BE2C (cell line): ENCODE data around the gene ADAMTS16.

ENCODE experiments used
- DNase-seq: peaks from one replicate; pipeline ENCODE4 v3.0.0-alpha.2; 2020
- H3K27me3 ChIP-seq: fragments of 250-450 bp; sonication (Bioruptor Pico); 2 replicates; pipeline ENCODE4 v1.5.1; 2020; ENCODE audit warnings: mild to moderate bottlenecking
- H3K36me3 ChIP-seq: fragments of 250-450 bp; sonication (Bioruptor Pico); 2 replicates; pipeline ENCODE4 v1.5.1; 2020; ENCODE audit warnings: mild to moderate bottlenecking
- H3K4me1 ChIP-seq: fragments of 250-450 bp; sonication (Bioruptor Pico); 2 replicates; pipeline ENCODE4 v1.5.1; 2020
- H3K4me3 ChIP-seq: 2 replicates; pipeline ENCODE4 v1.5.1; 2011; ENCODE audit warnings: low read depth, low read length
- H3K9me3 ChIP-seq: fragments of 250-450 bp; sonication (Bioruptor Pico); 2 replicates; pipeline ENCODE4 v1.5.1; 2020
- TF ChIP-seq, protein P1 (sequence below): IDR thresholded peaks from 2 replicates; pipeline ENCODE4 v1.5.1; 2012; ENCODE audit warnings: mild to moderate bottlenecking, low read depth, low read length

Gene ADAMTS16

DNA sequence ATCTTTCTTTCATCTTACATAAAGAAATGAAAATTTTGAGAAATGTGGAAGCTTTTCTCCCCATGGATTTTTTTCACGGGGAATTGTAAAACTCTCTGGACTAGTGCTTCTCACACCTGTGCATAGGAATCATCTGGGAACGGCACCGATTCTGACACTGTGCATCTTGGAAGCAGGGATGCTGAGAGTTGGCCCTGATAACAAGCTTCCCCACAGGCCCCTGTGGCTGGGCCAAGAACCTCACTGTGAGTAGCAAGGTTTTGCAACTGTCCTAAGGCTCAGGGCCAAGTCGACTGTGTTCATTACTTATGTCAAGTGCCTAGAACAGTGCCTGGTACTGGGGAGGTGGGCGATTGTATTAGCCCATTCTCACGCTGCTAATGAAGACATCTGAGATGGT is 174.5 kb downstream of the ADAMTS16 start:
- no peaks in the 10 kb centered on the region for H3K27me3 ChIP-seq
- H3K4me3 ChIP-seq, result no peak overlapping the region
- no peak for DNase-seq
- TF ChIP-seq, protein P1, sequence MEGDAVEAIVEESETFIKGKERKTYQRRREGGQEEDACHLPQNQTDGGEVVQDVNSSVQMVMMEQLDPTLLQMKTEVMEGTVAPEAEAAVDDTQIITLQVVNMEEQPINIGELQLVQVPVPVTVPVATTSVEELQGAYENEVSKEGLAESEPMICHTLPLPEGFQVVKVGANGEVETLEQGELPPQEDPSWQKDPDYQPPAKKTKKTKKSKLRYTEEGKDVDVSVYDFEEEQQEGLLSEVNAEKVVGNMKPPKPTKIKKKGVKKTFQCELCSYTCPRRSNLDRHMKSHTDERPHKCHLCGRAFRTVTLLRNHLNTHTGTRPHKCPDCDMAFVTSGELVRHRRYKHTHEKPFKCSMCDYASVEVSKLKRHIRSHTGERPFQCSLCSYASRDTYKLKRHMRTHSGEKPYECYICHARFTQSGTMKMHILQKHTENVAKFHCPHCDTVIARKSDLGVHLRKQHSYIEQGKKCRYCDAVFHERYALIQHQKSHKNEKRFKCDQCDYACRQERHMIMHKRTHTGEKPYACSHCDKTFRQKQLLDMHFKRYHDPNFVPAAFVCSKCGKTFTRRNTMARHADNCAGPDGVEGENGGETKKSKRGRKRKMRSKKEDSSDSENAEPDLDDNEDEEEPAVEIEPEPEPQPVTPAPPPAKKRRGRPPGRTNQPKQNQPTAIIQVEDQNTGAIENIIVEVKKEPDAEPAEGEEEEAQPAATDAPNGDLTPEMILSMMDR, result no peak
- no peaks in the 10 kb centered on the region for H3K36me3 ChIP-seq
- H3K4me1 ChIP-seq, result peaks cover 18% of the 10 kb centered on the region
- H3K9me3 ChIP-seq, result no peaks in the 10 kb centered on the region

DNA sequence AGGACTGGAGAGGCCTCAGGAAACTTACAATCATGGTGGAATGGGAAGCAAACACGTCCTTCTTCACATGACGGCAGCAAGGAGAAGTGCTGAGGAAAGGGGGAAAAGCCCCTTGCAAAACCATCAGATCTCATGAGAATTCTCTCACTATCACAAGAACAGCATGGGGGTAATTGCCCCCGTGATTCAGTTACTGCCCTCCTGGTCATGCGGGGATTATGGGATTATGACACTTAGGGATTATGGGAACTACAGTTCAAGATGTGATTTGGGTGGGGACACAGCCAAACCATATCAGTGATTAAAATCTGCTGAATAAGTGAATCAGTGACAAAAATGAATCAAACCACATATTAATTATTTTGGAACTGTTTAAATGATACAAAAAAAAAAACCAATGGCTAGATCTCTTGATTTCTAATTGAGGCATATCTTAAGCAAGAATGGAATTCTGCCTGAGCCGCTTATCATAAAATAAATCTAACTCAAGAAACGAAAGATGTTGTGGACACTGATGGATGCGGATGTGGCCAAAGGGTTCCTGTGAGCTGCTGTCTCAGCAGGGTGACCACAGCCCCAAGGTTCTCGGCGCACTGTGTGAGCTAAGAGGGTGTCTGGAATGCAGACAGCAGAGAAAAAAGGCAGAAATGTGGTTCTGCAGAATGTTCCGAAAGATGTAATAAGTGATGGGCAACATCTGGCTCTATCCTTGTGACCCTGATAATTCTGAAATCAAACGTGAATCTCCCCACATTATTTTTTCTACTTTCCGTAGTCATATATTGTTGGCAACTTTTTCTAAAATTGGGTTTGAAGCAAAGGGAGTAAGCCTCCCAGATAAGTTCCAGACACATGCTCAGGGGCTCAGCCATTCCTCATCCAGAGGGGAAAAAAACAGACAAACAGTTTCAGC is 175.2 kb downstream of the ADAMTS16 start:
- H3K4me1 ChIP-seq, result peaks cover 22% of the 10 kb centered on the region
- H3K9me3 ChIP-seq, result no peaks in the 10 kb centered on the region
- no peaks in the 10 kb centered on the region for H3K27me3 ChIP-seq
- no peaks in the 10 kb centered on the region for H3K36me3 ChIP-seq
- no peak for DNase-seq
- TF ChIP-seq, protein P1, result no peak
- no peak overlapping the region for H3K4me3 ChIP-seq

DNA sequence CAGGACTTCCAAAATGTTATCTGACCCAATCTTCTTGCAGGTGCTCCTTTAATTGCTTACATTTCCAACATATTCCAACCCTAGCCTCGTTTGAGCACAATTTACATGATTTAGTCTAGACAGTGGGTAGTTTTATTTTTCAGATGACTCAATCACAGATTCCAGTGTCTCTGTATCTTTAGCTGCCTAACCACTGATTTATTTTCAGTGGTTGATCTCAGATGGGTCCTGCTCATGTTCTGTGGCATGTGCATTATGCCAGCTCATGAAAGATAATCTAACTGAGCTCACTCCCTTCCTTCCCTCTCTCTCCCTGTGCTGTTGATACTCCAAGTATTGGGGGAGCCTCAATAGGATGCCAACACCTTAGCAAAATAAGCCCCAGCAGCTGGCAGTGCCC is 176.2 kb downstream of the ADAMTS16 start:
- no peaks in the 10 kb centered on the region for H3K27me3 ChIP-seq
- no peaks in the 10 kb centered on the region for H3K36me3 ChIP-seq
- no peak for DNase-seq
- H3K9me3 ChIP-seq, result no peaks in the 10 kb centered on the region
- TF ChIP-seq, protein P1, result no peak
- H3K4me3 ChIP-seq, result no peak overlapping the region
- H3K4me1 ChIP-seq, result peaks cover 22% of the 10 kb centered on the region

DNA sequence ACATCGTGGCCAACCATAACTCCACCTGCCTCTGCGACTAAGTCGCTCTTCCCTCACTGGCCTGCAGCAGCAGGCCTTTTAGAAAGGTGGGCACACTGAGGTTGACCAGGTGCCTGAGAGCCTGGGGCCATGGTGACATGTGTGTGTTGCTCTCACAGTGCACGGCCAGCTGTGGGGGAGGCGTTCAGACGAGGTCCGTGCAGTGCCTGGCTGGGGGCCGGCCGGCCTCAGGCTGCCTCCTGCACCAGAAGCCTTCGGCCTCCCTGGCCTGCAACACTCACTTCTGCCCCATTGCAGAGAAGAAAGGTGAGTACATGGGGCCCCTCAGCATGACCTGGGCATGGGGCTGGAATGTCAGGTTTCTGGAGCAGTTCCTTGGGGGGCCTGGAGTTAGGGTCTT is 177.8 kb downstream of the ADAMTS16 start:
- TF ChIP-seq, protein P1, result no peak
- Histone ChIP-seq H3K9me3 (no peaks in the 10 kb centered on the region), H3K36me3 (no peaks in the 10 kb centered on the region), H3K4me1 (peaks cover 22% of the 10 kb centered on the region), H3K27me3 (no peaks in the 10 kb centered on the region), H3K4me3 (no peak overlapping the region)
- peak; percentile 60 for DNase-seq

DNA sequence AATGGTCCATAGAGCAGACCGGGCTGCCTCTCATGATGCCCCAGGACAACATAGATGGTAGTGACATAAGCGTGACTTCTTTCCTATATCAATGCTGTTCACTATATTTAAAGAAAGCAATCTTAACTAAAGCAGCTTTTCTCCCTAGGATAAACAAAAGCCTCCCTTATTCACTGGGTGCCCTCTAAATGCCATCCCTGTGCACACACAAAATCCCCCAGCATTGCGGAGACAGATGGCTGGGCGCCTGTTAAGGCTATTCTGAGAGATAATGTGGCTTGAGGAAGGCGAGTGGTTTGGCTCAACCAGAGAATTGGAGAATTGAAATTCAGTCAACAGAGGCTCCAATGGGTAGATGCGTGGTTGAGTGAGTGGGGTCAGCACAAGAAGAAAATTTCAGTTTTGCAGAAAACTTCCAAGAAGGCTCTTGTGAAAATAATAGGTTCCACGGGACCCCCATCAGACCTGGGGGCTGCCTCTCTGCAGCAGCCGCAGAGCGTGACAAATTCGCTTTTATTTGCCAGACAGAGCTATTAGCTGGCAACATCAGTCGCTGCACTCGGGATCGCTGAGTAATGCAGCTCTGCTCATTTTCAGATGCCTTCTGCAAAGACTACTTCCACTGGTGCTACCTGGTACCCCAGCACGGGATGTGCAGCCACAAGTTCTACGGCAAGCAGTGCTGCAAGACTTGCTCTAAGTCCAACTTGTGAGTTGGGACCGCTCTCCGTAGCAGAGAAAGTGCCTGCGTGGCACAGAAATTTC is 178.5 kb downstream of the ADAMTS16 start:
- peak overlapping the region; percentile 38 for H3K4me3 ChIP-seq
- no peaks in the 10 kb centered on the region for H3K9me3 ChIP-seq
- no peaks in the 10 kb centered on the region for H3K27me3 ChIP-seq
- no peaks in the 10 kb centered on the region for H3K36me3 ChIP-seq
- TF ChIP-seq, protein P1, result no peak
- peak; percentile 76 for DNase-seq
- H3K4me1 ChIP-seq, result peaks cover 22% of the 10 kb centered on the region
